ENCODE measurements around the gene PDE1C.
A peak's percentile ranks its signal among the peaks of the same experiment; 100 is the strongest.

The PDE1C gene

GRCh38 chr7:31896925-31897324 is 173.3 kb downstream of the PDE1C start:
- DNase-seq (ENCODE audit: low spot score) (no peak), FAIRE-seq (no peak)

- FAIRE-seq: no peak
- no peak for DNase-seq (ENCODE audit: low spot score)
These were observed 175.9 kb downstream of the PDE1C start for GRCh38 chr7:31894308-31894707.

GRCh38 chr7:31893365-31893764 is 176.8 kb downstream of the PDE1C start:
- DNase-seq (ENCODE audit: low spot score) (no peak), FAIRE-seq (no peak)

GRCh38 chr7:31892099-31892829 is 177.9 kb downstream of the PDE1C start:
- DNase-seq (ENCODE audit: low spot score) (no peak), FAIRE-seq (no peak)

- no peak for FAIRE-seq
- DNase-seq (ENCODE audit: low spot score): no peak
These were observed 179.4 kb downstream of the PDE1C start for GRCh38 chr7:31890766-31891165.

GRCh38 chr7:31890198-31890597 is 180.0 kb downstream of the PDE1C start:
- no peak for FAIRE-seq
- no peak for DNase-seq (ENCODE audit: low spot score)

GRCh38 chr7:31887006-31887405 is 183.2 kb downstream of the PDE1C start:
- FAIRE-seq (no peak), DNase-seq (ENCODE audit: low spot score) (no peak)

- FAIRE-seq: peak; percentile 50
These were observed 185.0 kb downstream of the PDE1C start for GRCh38 chr7:31885171-31885570.

GRCh38 chr7:31883761-31884164 is 186.4 kb downstream of the PDE1C start:
- FAIRE-seq: peak; percentile 55

More at GRCh38 chr7:31885171-31885570, 185.0 kb downstream of the PDE1C start:
- no peak for DNase-seq (ENCODE audit: low spot score)

GRCh38 chr7:31882187-31882586 is 188.0 kb downstream of the PDE1C start:
- DNase-seq (ENCODE audit: low spot score): no peak
- FAIRE-seq: no peak

More at GRCh38 chr7:31883761-31884164, 186.4 kb downstream of the PDE1C start:
- peak; percentile 25 for DNase-seq (ENCODE audit: low spot score)

GRCh38 chr7:31878875-31879274 is 191.3 kb downstream of the PDE1C start:
- DNase-seq (ENCODE audit: low spot score): no peak

GRCh38 chr7:31875424-31875823 is 194.8 kb downstream of the PDE1C start:
- FAIRE-seq: no peak
- DNase-seq (ENCODE audit: low spot score): no peak

More at GRCh38 chr7:31878875-31879274, 191.3 kb downstream of the PDE1C start:
- no peak for FAIRE-seq

- no peak for FAIRE-seq
- DNase-seq (ENCODE audit: low spot score): no peak
These were observed 195.4 kb downstream of the PDE1C start for GRCh38 chr7:31874631-31875386.

- FAIRE-seq (no peak), DNase-seq (ENCODE audit: low spot score) (no peak)
These were observed 196.2 kb downstream of the PDE1C start for GRCh38 chr7:31873816-31874597.

GRCh38 chr7:31872545-31873370 is 197.4 kb downstream of the PDE1C start:
- FAIRE-seq: no peak
- DNase-seq (ENCODE audit: low spot score): no peak

- FAIRE-seq (no peak), DNase-seq (ENCODE audit: low spot score) (no peak)
These were observed 205.6 kb downstream of the PDE1C start for GRCh38 chr7:31864646-31865045.

- FAIRE-seq (no peak), DNase-seq (ENCODE audit: low spot score) (no peak)
These were observed 209.3 kb downstream of the PDE1C start for GRCh38 chr7:31860925-31861324.

GRCh38 chr7:31858055-31858454 is 212.2 kb downstream of the PDE1C start:
- DNase-seq (ENCODE audit: low spot score) (no peak), FAIRE-seq (no peak)

- FAIRE-seq: no peak
- no peak for DNase-seq (ENCODE audit: low spot score)
These were observed 213.0 kb downstream of the PDE1C start for GRCh38 chr7:31857172-31857571.

GRCh38 chr7:31856337-31856736 is 213.9 kb downstream of the PDE1C start:
- no peak for FAIRE-seq
- no peak for DNase-seq (ENCODE audit: low spot score)

- no peak for FAIRE-seq
- DNase-seq (ENCODE audit: low spot score): no peak
These were observed 214.7 kb downstream of the PDE1C start for GRCh38 chr7:31855530-31855929.
